ENCODE data around the gene PNPLA7. TPM values are rescaled to one million over a fixed set of nuclear protein-coding genes. Genes with fewer than 3 reads are reported as not detected.

Gene PNPLA7
- total and polyA plus RNA-seq, 2 of the 4 experiments (the other 2 are of a cell fraction) = under 0.01 to 0.89 TPM

DNA sequence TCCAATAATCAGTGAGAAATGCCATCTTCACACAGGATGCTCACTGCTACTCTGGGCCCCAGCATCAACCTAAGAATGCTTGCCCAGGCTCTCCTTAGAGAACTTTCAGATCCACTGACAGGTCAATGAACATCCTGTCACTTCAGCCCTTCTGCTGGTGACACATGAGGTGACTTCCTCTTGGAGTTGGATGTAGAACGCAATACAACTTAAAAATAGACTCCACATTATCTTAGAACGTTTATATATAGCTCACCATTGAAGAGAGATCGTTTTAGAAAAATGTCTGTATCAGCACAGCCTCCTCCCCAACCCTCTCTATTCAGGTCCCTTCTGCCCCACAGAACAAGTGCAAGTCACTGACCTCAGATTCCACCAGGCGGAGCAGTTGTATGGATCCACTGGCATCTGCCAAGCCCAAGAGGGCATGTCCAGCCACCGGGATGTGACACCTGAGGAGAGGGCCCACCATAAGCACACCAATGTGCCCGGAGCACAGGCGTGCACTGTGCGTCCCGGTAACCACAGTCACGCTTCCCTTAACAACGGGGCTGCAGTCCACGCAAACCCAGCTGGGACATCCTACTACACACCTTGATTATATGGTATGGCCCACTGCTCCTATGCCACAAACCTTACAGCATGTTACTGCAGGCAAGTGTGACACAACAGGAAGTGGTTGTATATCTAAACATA lies 25.7 kb upstream of the PNPLA7 start:
- Histone ChIP-seq H3K27ac (ENCODE audit: insufficient read depth, low read length) (no peak overlapping the region), H2BK15ac (ENCODE audit: low read depth, low read length) (no peak overlapping the region), H2BK20ac (ENCODE audit: low read depth, low read length) (no peak overlapping the region), H4K8ac (ENCODE audit: low read depth in 2 of 2, low read length in 2 of 2) (no peak overlapping the region), H3K4me1 (ENCODE audit: control insufficient read depth, insufficient read depth, low read length) (peaks cover 6% of the 10 kb centered on the region), H3K18ac (ENCODE audit: low read depth, low read length) (no peak overlapping the region), H3K9me1 (ENCODE audit: insufficient read depth, low read length) (peaks cover 18% of the 10 kb centered on the region), H2AFZ (replicated peaks; ENCODE audit: low read length, poor library complexity) (no peak overlapping the region), H4K20me1 (ENCODE audit: insufficient read depth, low read length) (peaks cover 24% of the 10 kb centered on the region), H2AK9ac (replicated peaks; ENCODE audit: low read depth, low read length, poor library complexity) (no peak overlapping the region), H3K4me3 (ENCODE audit: insufficient read depth, low read depth, low read length) (no peak overlapping the region), H3K14ac (replicated peaks; ENCODE audit: low read depth, low read length) (no peak overlapping the region), H2AK5ac (ENCODE audit: low read depth, low read length) (no peak overlapping the region), H3K4me2 (ENCODE audit: low read depth, low read length) (no peak overlapping the region), H3K9ac (ENCODE audit: low read depth, low read length) (no peak overlapping the region), H2BK5ac (ENCODE audit: low read depth, low read length, poor library complexity, severe bottlenecking) (no peak overlapping the region), H3K36me3 (ENCODE audit: control insufficient read depth, insufficient read depth, low read length) (peaks cover 37% of the 10 kb centered on the region), H3K9me3 (ENCODE audit: control insufficient read depth, insufficient read depth, low read length) (no peaks in the 10 kb centered on the region), H3K27me3 (ENCODE audit: control insufficient read depth, insufficient read depth, low read length) (no peaks in the 10 kb centered on the region), H3K4ac (ENCODE audit: low read depth, low read length) (no peak overlapping the region), H3K56ac (ENCODE audit: extremely low read depth, insufficient read depth, low read length) (no peak overlapping the region), H3K23ac (ENCODE audit: low read depth, low read length) (no peak overlapping the region), H2BK120ac (ENCODE audit: low read depth, low read length) (no peak overlapping the region), H3K79me1 (ENCODE audit: low read depth in 1 of 2, low read length in 2 of 2) (peaks cover 41 to 60% of the 10 kb centered on the region in 2 experiments), H4K5ac (ENCODE audit: low read depth, low read length) (no peak overlapping the region), H4K91ac (ENCODE audit: insufficient read depth, low read depth, low read length) (no peak overlapping the region)
- no TSS peak for BruUV-seq (replicated peaks)
- intact Hi-C loops (cut with micrococcal nuclease) (no loop called here), in situ Hi-C loops (cut with MboI; ENCODE audit: low sequenced_read_pairs) (no loop called here), dilution Hi-C loops (cut with HindIII; ENCODE audit: low sequenced_read_pairs, unreplicated experiment) (no loop called here)
- TF ChIP-seq NFE2L2 (IDR thresholded peaks at IDR 0.05; ENCODE audit: low read depth, low read length) = no peak
- TF ChIP-seq BHLHE40 (IDR thresholded peaks at IDR 0.05; ENCODE audit: low read depth, low read length) = no peak
- no peak for TF ChIP-seq RAD21 (IDR thresholded peaks at IDR 0.05; ENCODE audit: low read length)
- TF ChIP-seq, protein P1, sequence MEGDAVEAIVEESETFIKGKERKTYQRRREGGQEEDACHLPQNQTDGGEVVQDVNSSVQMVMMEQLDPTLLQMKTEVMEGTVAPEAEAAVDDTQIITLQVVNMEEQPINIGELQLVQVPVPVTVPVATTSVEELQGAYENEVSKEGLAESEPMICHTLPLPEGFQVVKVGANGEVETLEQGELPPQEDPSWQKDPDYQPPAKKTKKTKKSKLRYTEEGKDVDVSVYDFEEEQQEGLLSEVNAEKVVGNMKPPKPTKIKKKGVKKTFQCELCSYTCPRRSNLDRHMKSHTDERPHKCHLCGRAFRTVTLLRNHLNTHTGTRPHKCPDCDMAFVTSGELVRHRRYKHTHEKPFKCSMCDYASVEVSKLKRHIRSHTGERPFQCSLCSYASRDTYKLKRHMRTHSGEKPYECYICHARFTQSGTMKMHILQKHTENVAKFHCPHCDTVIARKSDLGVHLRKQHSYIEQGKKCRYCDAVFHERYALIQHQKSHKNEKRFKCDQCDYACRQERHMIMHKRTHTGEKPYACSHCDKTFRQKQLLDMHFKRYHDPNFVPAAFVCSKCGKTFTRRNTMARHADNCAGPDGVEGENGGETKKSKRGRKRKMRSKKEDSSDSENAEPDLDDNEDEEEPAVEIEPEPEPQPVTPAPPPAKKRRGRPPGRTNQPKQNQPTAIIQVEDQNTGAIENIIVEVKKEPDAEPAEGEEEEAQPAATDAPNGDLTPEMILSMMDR (conservative IDR thresholded peaks at IDR 0.05; ENCODE audit: low read depth, low read length) = no peak
- TF ChIP-seq SMC3 (IDR thresholded peaks at IDR 0.05; ENCODE audit: low read depth, low read length) = no peak
- no peak for TF ChIP-seq CHD1 (IDR thresholded peaks at IDR 0.05; ENCODE audit: low read depth, low read length)
- no peak for TF ChIP-seq MAZ (IDR thresholded peaks at IDR 0.05; ENCODE audit: borderline replicate concordance, low read depth, low read length)
- TF ChIP-seq RCOR1 (IDR thresholded peaks at IDR 0.05; ENCODE audit: insufficient replicate concordance, low read length) = no peak
- TF ChIP-seq, protein P2, sequence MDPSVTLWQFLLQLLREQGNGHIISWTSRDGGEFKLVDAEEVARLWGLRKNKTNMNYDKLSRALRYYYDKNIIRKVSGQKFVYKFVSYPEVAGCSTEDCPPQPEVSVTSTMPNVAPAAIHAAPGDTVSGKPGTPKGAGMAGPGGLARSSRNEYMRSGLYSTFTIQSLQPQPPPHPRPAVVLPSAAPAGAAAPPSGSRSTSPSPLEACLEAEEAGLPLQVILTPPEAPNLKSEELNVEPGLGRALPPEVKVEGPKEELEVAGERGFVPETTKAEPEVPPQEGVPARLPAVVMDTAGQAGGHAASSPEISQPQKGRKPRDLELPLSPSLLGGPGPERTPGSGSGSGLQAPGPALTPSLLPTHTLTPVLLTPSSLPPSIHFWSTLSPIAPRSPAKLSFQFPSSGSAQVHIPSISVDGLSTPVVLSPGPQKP (IDR thresholded peaks at IDR 0.05; ENCODE audit: borderline replicate concordance, low read depth, low read length) = no peak
- DNase-seq (no peak), ATAC-seq (ENCODE audit: low read depth) (no peak)
- ChIA-PET POLR2A (ENCODE audit: unreplicated experiment) (no interaction called here), CTCF (no interaction called here)
- WGBS, 2 experiments (ENCODE audit: extremely low coverage in 2 of 2, insufficient read length in 1 of 2) = no CpG with 5 or more reads among the region's 12 CpGs

Data from IMR-90 (cell line).